ENCODE data around the gene ADARB1.

GRCh38 chr21:45050797-45051489 is 23.4 kb upstream of the ADARB1 start:
- no peak for TF ChIP-seq CTCF (conservative IDR thresholded peaks at IDR 0.05; ENCODE audit: low read depth, low read length)
- TF ChIP-seq POLR2A (IDR thresholded peaks at IDR 0.05; ENCODE audit: low read depth, low read length): 0 out of 2 replicates have a peak, but pooled peaks have one; percentile 3
- TF ChIP-seq, protein P1, sequence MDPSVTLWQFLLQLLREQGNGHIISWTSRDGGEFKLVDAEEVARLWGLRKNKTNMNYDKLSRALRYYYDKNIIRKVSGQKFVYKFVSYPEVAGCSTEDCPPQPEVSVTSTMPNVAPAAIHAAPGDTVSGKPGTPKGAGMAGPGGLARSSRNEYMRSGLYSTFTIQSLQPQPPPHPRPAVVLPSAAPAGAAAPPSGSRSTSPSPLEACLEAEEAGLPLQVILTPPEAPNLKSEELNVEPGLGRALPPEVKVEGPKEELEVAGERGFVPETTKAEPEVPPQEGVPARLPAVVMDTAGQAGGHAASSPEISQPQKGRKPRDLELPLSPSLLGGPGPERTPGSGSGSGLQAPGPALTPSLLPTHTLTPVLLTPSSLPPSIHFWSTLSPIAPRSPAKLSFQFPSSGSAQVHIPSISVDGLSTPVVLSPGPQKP (IDR thresholded peaks at IDR 0.05; ENCODE audit: borderline replicate concordance, low read depth, low read length): no peak
- TF ChIP-seq RAD21 (IDR thresholded peaks at IDR 0.05; ENCODE audit: low read length): no peak
- TF ChIP-seq NFE2L2 (IDR thresholded peaks at IDR 0.05; ENCODE audit: low read depth, low read length): peak; percentile 45; the same call in 1 of the 2 replicates
- TF ChIP-seq RFX5 (IDR thresholded peaks at IDR 0.05; ENCODE audit: low read depth, low read length): no peak
- peak; percentile 79 for TF ChIP-seq CEBPB (IDR thresholded peaks at IDR 0.05; ENCODE audit: low read depth, low read length)
- TF ChIP-seq SMC3 (IDR thresholded peaks at IDR 0.05; ENCODE audit: low read depth, low read length): peak; percentile 12; the same call in 1 of the 2 replicates

All from IMR-90 (cell line).